Measurements from ENCODE around the gene CDC37L1. TPM values are rescaled to one million over a fixed set of nuclear protein-coding genes. Genes with fewer than 3 reads are reported as not detected.

CDC37L1 gene
- total and polyA plus RNA-seq, 9 of the 15 experiments (the other 6 are each of a cell fraction or from before 2014, with no cell fraction given): 1.5 to 7.9 (median 6.0) TPM

DNA sequence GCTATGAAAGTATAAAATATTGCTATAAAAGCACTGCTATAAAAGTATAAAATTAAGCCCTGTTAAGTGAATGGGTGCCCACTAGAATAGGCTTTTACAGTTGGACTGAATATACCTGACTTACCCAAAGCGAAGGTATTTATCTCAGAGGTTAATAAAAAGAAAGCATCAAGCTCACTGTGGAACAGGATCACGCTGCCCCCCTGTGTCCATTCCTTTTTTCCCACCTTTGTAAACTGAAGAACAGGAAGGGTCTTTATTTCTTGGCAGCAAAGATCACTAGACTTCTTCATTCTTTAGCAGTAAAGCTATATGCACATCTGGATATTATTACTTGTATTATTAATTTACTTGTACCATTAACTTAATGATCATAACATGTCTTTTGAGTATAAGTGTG, 39.3 kb upstream of the CDC37L1 start (continued):
- TF ChIP-seq, protein P1, sequence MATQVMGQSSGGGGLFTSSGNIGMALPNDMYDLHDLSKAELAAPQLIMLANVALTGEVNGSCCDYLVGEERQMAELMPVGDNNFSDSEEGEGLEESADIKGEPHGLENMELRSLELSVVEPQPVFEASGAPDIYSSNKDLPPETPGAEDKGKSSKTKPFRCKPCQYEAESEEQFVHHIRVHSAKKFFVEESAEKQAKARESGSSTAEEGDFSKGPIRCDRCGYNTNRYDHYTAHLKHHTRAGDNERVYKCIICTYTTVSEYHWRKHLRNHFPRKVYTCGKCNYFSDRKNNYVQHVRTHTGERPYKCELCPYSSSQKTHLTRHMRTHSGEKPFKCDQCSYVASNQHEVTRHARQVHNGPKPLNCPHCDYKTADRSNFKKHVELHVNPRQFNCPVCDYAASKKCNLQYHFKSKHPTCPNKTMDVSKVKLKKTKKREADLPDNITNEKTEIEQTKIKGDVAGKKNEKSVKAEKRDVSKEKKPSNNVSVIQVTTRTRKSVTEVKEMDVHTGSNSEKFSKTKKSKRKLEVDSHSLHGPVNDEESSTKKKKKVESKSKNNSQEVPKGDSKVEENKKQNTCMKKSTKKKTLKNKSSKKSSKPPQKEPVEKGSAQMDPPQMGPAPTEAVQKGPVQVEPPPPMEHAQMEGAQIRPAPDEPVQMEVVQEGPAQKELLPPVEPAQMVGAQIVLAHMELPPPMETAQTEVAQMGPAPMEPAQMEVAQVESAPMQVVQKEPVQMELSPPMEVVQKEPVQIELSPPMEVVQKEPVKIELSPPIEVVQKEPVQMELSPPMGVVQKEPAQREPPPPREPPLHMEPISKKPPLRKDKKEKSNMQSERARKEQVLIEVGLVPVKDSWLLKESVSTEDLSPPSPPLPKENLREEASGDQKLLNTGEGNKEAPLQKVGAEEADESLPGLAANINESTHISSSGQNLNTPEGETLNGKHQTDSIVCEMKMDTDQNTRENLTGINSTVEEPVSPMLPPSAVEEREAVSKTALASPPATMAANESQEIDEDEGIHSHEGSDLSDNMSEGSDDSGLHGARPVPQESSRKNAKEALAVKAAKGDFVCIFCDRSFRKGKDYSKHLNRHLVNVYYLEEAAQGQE (IDR thresholded peaks at IDR 0.05; ENCODE audit: borderline replicate concordance): 0 out of 2 replicates have a peak, but pooled peaks have one; percentile 18
- TF ChIP-seq, protein P1 (CRISPR knock-in tag; IDR thresholded peaks at IDR 0.05; ENCODE audit: low read depth): no peak
- TF ChIP-seq NCOA2 (IDR thresholded peaks at IDR 0.05; ENCODE audit: partially characterized antibody in 2 of 2) (no peak), RAD21 (CRISPR knock-in tag; conservative IDR thresholded peaks at IDR 0.05 in 1 of 2, IDR thresholded peaks at IDR 0.05 in 1 of 2) (peak; percentile 9 to 62; a peak in 2 of 4 replicates), SMC3 (conservative IDR thresholded peaks at IDR 0.05; ENCODE audit: insufficient read depth, low read depth, low read length) (0 out of 2 replicates have a peak, but pooled peaks have one; percentile 16), MYC (IDR thresholded peaks at IDR 0.05; ENCODE audit: low read depth, low read length) (no peak), MYC (CRISPR knock-in tag; IDR thresholded peaks at IDR 0.05; ENCODE audit: borderline replicate concordance, low read depth) (no peak), SRSF9 (IDR thresholded peaks at IDR 0.05; ENCODE audit: borderline replicate concordance, low read depth, low read length) (no peak), RBM22 (IDR thresholded peaks at IDR 0.05; ENCODE audit: low read depth, low read length, poor library complexity, severe bottlenecking) (no peak), ZNF280A (IDR thresholded peaks at IDR 0.05; ENCODE audit: low read depth, partially characterized antibody) (no peak)
- TF ChIP-seq, protein P2, sequence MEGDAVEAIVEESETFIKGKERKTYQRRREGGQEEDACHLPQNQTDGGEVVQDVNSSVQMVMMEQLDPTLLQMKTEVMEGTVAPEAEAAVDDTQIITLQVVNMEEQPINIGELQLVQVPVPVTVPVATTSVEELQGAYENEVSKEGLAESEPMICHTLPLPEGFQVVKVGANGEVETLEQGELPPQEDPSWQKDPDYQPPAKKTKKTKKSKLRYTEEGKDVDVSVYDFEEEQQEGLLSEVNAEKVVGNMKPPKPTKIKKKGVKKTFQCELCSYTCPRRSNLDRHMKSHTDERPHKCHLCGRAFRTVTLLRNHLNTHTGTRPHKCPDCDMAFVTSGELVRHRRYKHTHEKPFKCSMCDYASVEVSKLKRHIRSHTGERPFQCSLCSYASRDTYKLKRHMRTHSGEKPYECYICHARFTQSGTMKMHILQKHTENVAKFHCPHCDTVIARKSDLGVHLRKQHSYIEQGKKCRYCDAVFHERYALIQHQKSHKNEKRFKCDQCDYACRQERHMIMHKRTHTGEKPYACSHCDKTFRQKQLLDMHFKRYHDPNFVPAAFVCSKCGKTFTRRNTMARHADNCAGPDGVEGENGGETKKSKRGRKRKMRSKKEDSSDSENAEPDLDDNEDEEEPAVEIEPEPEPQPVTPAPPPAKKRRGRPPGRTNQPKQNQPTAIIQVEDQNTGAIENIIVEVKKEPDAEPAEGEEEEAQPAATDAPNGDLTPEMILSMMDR (IDR thresholded peaks at IDR 0.05 in 2 of 3, conservative IDR thresholded peaks at IDR 0.05 in 1 of 3; ENCODE audit: insufficient read depth in 2 of 3, low read depth in 1 of 3, low read length in 3 of 3): peak; percentile 9 to 37 (median 32); a peak in 3 of 6 replicates
